Tibial nerve (tissue), 4 donors: ENCODE results near the gene C7orf57.

Source experiments
- CTCF ChIP-seq, 5 experiments: fragments of 200-600 bp in 3 of 5; fragments of 450-650 bp in 2 of 5; sonication (generic) in 3 of 5; IDR thresholded peaks; one replicate each; pipeline ENCODE4 v1.5.1; 2016 to 2019; ENCODE audit warnings: antibody characterized with exemption in 5 of 5, mild to moderate bottlenecking in 3 of 5, moderate library complexity in 2 of 5
- EP300 ChIP-seq, 2 donors: sonication (generic); formaldehyde crosslinking; IDR thresholded peaks; one replicate each; pipeline ENCODE4 v1.6.1; 2017; ENCODE audit warnings: antibody characterized with exemption in 2 of 2, mild to moderate bottlenecking in 1 of 2

- TF ChIP-seq EP300 (IDR thresholded peaks at IDR 0.05) (peak in 1 of 2 donors; percentile 17), CTCF (IDR thresholded peaks at IDR 0.05) (no peak)
These were observed 54.9 kb downstream of the C7orf57 start for GRCh38 chr7:48090095-48090805.
